Activated T-cell treated with anti-CD3 and anti-CD28 coated beads for 4 hours (primary cell): ENCODE data around the gene PELI1.
A peak's percentile ranks its signal among the peaks of the same experiment; 100 is the strongest.

Source experiments
- DNase-seq: peaks from one replicate; pipeline ENCODE4 v3.0.0-alpha.2; 2020

PELI1 gene, protein sequence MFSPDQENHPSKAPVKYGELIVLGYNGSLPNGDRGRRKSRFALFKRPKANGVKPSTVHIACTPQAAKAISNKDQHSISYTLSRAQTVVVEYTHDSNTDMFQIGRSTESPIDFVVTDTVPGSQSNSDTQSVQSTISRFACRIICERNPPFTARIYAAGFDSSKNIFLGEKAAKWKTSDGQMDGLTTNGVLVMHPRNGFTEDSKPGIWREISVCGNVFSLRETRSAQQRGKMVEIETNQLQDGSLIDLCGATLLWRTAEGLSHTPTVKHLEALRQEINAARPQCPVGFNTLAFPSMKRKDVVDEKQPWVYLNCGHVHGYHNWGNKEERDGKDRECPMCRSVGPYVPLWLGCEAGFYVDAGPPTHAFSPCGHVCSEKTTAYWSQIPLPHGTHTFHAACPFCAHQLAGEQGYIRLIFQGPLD

GRCh38 chr2:64144057-64145013 lies at the start of gene PELI1:
TSS of gene PELI1 (minus strand) at chr2:64144420. CDS start at chr2:64108310, 36,110 bp downstream.
- DNase-seq = peak; percentile 91

GRCh38 chr2:64193491-64193890 lies 49.3 kb upstream of the PELI1 start:
- DNase-seq = no peak

DNA sequence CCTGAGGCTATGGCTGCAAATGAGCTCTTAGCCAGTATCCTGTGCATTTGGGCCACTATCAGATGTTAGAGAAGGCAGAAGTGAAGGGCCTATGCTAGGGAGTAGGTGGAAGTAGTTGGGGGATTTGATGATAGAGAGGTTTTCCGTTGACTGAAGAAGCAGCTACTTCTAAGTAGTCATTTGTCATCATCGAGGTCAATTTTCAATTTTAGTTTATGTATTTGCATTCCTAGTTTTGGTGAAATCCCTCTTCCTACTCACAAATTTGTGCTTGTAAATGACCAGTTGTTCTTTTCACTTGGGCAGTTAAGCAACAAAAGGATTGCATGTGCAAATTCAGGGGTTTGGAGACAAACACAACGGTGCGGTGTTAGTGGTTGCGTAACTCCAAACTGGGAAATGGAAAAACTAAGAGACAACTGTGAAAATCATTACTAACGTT lies 48.5 kb upstream of the PELI1 start:
- no peak for DNase-seq

DNA sequence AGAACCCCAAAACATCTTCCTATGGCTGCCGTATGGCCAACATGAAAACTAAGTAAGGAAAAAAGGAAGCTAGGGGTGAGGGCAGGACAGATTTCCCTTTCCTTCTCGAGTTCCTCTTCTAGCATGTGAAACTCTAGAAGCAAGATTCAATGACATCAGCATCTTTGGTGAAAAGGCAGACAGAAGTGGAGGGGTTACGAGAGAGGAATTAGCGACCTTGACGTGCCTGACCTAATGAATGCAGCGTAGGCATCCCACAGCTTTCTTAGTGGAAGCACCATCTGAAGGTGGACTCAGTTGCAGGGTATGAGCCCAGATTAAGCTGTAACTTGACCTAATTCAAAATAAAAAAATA lies 47.9 kb upstream of the PELI1 start:
- no peak for DNase-seq

DNA sequence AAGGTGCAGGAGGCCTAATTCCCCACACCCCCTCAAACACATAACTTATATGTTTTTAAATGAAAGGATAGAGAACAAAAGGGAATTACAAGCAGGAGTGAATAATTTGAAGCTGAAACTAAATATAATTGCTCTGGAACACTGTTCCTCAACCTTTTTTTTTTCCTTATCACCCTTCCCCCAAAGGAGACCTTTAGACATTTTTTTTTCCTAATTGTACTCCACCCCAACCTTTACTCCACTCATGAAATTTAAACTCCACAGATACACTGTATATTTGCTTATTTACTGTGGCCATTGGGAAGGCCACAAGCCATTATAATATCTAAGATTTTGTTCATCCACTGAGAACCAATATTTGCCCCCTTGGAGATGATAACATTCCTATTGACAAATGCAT lies 45.4 kb upstream of the PELI1 start:
- no peak for DNase-seq

DNA sequence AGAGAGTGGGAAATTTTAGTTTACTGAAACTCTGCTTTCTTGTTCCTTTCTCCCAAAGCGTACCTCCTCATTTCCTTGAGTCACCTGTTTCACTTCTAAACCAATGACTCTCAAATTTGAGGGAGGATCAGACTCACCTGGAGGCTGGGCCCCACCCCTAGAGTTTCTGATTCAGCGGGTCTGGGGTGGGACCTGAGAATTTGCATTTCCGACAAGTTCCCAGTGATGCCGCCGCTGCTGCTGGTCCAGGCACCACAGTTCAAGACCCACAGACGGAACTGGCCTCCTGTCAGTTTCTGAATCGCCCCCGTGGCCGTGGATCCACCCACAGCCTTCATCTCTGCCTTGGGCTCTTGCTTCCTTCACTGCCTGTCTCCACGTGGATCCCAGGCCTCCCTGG lies 44.9 kb upstream of the PELI1 start:
- DNase-seq = no peak

DNA sequence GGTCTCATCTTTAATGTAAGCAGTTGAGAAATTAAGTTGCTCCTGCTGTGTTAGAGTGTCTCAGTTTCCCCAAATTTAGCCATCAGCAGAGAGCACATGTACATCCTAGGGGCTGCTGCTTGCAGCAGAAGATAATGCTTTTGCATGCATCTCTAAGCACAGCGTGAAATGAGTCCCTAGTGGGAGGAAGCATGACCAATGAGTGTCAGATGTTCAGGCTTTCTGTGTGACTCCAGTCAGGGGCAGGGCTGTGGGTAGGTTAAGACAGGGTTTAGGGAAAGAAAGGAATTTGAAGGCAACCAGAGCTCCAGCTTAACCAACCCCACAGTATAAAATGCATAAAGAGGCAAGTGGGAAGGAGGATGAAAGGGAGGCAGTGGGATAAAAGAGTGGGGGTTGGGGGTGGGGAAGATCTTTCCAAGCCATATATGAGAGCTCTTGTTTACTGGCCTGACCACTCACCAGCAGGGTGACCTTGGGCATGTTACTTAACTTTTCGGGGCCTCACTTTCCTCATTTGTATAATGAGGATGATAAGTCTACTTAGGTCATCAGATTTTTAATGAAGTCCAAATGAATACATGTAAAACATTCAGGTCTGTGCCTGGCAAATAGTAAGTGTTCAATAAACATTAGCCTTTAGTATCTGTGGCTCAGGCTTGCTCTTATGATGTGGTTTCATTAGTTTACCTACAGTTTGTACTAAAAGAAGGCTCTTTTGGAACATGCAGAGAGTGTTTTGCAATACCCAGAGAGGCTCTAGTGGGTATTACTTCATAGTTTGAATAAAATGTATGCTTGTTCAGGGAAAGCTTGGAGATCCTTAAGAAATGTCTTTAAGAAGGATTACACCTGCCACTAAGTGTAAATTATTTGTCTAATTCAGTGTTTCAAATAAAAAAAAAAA lies 42.7 kb upstream of the PELI1 start:
- DNase-seq = no peak

DNA sequence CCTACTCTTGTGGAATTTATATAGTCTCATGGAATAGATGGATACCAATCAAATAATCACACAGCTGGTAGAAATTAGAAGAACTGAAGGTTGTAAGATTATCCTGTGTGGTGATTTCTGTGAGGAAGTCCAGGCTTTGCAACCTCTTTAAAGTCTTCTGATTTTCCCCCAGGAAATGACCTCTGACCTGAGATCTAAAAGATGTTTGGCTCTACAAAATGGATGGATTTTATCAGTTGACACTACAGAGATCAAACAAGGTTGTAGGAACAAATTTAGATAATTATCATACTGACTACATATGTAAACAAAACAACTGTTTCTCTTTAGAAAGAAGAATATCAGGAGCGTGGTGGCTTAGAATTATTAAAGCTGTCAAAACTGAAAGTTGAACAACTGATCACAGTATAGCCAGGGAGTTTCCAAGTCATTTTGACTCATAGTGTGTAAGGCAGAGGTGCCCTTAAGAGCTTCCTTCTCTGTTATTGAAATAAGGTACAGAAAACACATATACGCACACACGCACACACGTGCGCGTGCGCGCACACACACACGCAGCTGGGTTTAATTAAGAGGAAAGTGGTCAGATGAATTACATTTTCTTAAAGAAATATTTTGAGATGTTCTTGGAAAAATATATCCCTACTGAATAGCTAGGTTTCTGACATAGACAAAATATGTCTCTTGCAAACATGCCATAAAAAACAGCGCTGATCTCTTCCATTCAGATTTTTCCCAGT lies 35.5 kb upstream of the PELI1 start:
- no peak for DNase-seq

- DNase-seq = no peak
Observed at GRCh38 chr2:64177315-64177714, 33.1 kb upstream of the PELI1 start.

DNA sequence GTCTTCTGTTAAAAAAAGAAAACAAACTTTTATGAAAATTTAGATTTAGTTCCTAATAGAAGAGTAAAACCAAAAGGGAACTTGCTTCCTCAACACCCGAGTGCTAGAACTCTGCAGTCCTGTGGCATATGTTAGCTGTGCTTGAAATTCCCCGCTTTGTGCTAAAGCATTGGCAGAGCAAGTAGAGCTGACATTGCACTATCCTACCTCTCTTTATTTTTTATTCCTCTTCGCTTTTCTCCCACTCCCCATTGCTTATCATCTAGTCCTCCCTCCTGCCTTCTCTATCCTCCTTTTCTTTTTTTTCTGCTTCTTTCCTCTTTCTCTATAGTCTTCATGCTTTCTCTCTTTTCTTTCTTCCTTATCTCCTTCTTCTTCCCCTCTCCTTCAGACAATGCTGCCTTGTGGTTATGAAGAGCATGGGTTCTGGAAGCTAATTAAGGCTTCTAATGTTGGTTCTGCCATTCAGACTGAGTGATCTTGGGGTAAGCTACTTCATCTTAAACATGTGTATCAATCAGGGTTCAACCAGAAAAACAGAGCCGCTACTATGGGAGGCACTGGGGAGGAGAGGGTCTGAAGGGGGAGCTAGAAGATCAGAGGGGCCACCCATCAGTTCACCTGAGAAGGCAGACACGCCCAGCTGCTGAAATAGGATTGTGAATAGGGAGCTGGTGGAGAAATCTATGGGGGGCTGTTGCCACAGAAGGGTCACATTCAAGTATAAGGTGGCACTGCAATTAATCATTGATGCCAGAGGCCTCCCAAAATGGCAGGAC lies 31.4 kb upstream of the PELI1 start:
- no peak for DNase-seq

- DNase-seq = no peak
Observed at GRCh38 chr2:64173156-64174135, 29.2 kb upstream of the PELI1 start.

DNA sequence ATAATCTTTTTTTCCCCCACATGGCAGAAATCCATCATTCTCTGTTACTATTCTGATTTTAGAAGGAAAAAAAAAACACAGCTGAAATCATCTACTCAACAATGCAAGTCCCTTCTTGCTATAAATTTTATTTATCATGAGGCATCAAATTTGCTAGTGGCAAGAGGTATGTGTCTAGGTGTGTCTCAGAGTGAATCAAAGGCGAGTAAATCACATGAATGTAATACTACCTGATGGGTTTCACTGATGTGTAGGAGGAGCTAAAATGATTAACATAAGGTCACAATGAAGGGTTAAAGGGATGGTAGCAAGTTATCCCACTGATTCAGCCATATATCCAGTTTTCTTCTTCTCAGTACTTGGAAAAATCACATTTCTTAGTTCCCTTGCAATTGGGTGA lies 24.5 kb upstream of the PELI1 start:
- DNase-seq = no peak

DNA sequence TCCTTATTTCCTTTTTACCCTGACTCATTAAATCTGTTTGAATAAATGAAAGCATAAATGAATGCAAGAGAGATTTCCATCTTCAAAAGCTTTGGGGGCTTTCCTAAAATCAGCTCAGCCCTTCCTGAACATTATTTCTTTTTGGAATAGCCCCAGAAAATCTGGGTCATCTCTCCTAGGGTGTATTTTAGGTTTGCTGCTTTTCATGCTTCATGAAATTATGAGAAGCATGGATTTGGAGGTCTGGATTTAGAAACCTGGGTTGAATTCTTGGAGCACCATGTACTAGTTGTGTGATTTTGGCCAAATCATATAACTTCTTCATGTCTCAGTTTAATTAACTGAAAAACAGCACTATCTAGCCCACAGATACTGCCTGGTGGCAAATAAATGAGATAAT lies 24.0 kb upstream of the PELI1 start:
- no peak for DNase-seq

DNA sequence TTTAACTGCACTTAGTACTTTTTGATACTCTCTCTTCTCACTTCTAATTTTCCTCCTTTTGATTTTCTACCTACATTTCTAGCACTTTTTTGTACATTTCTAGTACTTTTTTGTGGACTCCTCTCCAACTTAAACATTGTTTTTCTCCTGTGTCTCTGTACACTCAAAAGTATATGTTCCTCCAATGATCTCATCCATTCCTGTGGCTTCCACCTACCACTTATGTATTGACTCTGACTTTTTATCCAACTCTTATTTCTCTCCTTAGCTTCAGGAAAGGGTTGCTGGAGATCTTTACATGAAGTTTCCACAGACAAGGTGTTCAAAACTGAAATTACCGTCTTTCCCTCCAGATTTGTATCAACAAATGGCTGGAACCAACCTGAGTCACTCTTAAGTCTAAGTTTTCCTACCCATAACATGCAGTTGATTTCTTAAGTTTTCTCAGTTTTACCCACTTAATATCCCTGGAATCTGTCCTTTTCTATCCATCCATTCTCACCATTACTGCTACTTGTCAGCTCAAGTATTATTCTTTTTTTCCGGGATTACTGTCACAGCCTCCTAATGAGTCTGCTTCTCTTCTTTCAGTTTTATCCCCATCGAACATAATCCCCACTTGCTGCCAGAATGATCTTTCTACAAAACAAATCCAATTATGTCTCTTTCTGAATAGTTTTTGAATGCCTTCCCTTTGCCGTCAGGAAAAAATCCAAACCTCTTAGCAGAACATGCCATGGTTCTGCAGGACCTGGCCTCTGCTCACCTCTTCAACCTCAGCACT lies 22.6 kb upstream of the PELI1 start:
- no peak for DNase-seq

DNA sequence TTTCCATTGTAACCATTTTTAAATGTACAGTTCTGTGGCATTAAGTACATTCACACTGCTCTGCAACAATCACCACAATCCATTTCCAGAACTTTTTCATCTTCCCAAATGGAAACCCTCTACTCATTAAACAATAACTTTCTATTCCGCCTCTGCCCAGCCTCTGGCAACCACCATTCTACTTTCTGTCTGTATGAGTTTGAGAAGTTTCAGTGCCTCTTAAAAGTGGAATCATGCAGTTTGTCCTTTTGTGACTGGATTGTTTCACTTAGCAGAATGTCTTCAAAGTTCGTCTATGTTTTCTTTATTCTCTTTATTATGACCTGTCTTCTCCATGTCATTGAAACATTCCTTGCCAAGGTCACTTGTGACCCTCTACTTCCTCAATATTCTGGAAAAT lies 22.0 kb upstream of the PELI1 start:
- DNase-seq = no peak

GRCh38 chr2:64165706-64166105 lies 21.5 kb upstream of the PELI1 start:
- no peak for DNase-seq

- no peak for DNase-seq
Observed at GRCh38 chr2:64164629-64165028, 20.4 kb upstream of the PELI1 start.

GRCh38 chr2:64162516-64162915 lies 18.3 kb upstream of the PELI1 start:
- DNase-seq = no peak

DNA sequence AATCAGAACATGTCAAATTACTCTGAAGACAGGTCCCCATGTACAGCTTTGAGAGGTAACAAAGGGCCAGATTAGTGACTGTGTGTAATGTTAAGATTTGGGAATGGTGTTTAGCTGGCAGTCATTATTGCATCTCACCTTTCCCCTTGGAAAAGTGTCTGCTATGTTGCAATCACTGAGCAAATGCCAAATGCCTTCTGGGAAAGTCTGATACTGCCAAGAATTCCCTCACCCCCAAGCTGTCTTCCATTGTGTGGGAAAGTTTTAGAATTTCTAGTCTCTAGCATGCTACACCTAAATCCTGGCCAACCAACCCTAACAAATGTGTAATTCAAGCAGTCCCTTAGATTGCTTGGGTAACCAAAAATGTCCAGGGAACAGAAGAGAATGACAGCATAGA lies 13.6 kb upstream of the PELI1 start:
- DNase-seq = no peak
